Activated T-cell treated with anti-CD3 and anti-CD28 coated beads for 24 hours (primary cell): Measurements from ENCODE around the gene AGBL1.

Experiments
- DNase-seq: peaks from one replicate; pipeline ENCODE4 v3.0.0-alpha.2; 2020; ENCODE audit warnings: low read depth

The AGBL1 gene

GRCh38 chr15:86317384-86317740 is 237.7 kb downstream of the AGBL1 start:
- no peak for DNase-seq

GRCh38 chr15:86322629-86323028 is 243.0 kb downstream of the AGBL1 start:
- DNase-seq, result no peak

- DNase-seq, result no peak
Observed at GRCh38 chr15:86327230-86327865, 247.7 kb downstream of the AGBL1 start.

GRCh38 chr15:86328658-86329057 is 249.0 kb downstream of the AGBL1 start:
- no peak for DNase-seq

- no peak for DNase-seq
Observed at GRCh38 chr15:86329311-86330013, 249.8 kb downstream of the AGBL1 start.

- no peak for DNase-seq
Observed at GRCh38 chr15:86333819-86334218, 254.1 kb downstream of the AGBL1 start.

GRCh38 chr15:86336051-86336788 is 256.5 kb downstream of the AGBL1 start:
- peak; percentile 1 for DNase-seq

- DNase-seq, result no peak
Observed at GRCh38 chr15:86337071-86337470, 257.4 kb downstream of the AGBL1 start.

GRCh38 chr15:86347245-86347644 is 267.6 kb downstream of the AGBL1 start:
- no peak for DNase-seq

- no peak for DNase-seq
Observed at GRCh38 chr15:86349565-86349964, 269.9 kb downstream of the AGBL1 start.

GRCh38 chr15:86353213-86353612 is 273.5 kb downstream of the AGBL1 start:
- no peak for DNase-seq

- DNase-seq, result no peak
Observed at GRCh38 chr15:86355361-86355760, 275.7 kb downstream of the AGBL1 start.

GRCh38 chr15:86355801-86356200 is 276.1 kb downstream of the AGBL1 start:
- no peak for DNase-seq

GRCh38 chr15:86362555-86362954 is 282.9 kb downstream of the AGBL1 start:
- no peak for DNase-seq

GRCh38 chr15:86373147-86373546 is 293.5 kb downstream of the AGBL1 start:
- no peak for DNase-seq

- DNase-seq, result no peak
Observed at GRCh38 chr15:86375733-86376280, 296.1 kb downstream of the AGBL1 start.

- DNase-seq, result no peak
Observed at GRCh38 chr15:86377914-86378313, 298.2 kb downstream of the AGBL1 start.

GRCh38 chr15:86382341-86382740 is 302.7 kb downstream of the AGBL1 start:
- no peak for DNase-seq

GRCh38 chr15:86383611-86384010 is 303.9 kb downstream of the AGBL1 start:
- no peak for DNase-seq

- DNase-seq, result no peak
Observed at GRCh38 chr15:86384186-86384585, 304.5 kb downstream of the AGBL1 start.

- no peak for DNase-seq
Observed at GRCh38 chr15:86392296-86392695, 312.6 kb downstream of the AGBL1 start.

- DNase-seq, result no peak
Observed at GRCh38 chr15:86392874-86393273, 313.2 kb downstream of the AGBL1 start.

- no peak for DNase-seq
Observed at GRCh38 chr15:86394866-86395265, 315.2 kb downstream of the AGBL1 start.
